HG03342 (cell line): ENCODE results near the gene C5orf15.
"Not testable (repeated sequence)": the region's sequence is repeated elsewhere in the genome, so short reads cannot be mapped to it uniquely, and the experiment has no call there.

Experiments
- ATAC-seq: cut with Tn5 transposase; IDR thresholded peaks from one replicate; pipeline ENCODE4 v1.9.1; 2021; ENCODE audit warnings: mild to moderate bottlenecking, moderate library complexity; ENCODE audit not compliant: unreplicated experiment

C5orf15 gene

GRCh38 chr5:133994297-133994989, 26.0 kb upstream of the C5orf15 start:
- no peak for ATAC-seq

GRCh38 chr5:133993185-133993936, 24.9 kb upstream of the C5orf15 start:
- no peak for ATAC-seq

GRCh38 chr5:133992429-133993155, 24.2 kb upstream of the C5orf15 start:
- ATAC-seq, result no peak

- no peak for ATAC-seq
Measured at GRCh38 chr5:133991171-133991910, 22.9 kb upstream of the C5orf15 start.

- no peak for ATAC-seq
Measured at GRCh38 chr5:133990396-133990795, 22.0 kb upstream of the C5orf15 start.

GRCh38 chr5:133985540-133986180, 17.2 kb upstream of the C5orf15 start:
- no peak for ATAC-seq

GRCh38 chr5:133983674-133984073, 15.2 kb upstream of the C5orf15 start:
- no peak for ATAC-seq

GRCh38 chr5:133981714-133982113, 13.3 kb upstream of the C5orf15 start:
- no peak for ATAC-seq

GRCh38 chr5:133980652-133981051, 12.2 kb upstream of the C5orf15 start:
- ATAC-seq, result no peak

GRCh38 chr5:133978943-133979342, 10.5 kb upstream of the C5orf15 start:
- ATAC-seq, result no peak

- ATAC-seq, result no peak
Measured at GRCh38 chr5:133977858-133978257, 9.4 kb upstream of the C5orf15 start.

GRCh38 chr5:133977161-133977787, 8.8 kb upstream of the C5orf15 start:
- ATAC-seq, result no peak

GRCh38 chr5:133975546-133975945, 7.1 kb upstream of the C5orf15 start:
- not testable (repeated sequence) for ATAC-seq

GRCh38 chr5:133974142-133974541, 5.7 kb upstream of the C5orf15 start:
- ATAC-seq, result no peak

- ATAC-seq, result no peak
Measured at GRCh38 chr5:133970325-133970909, 2.0 kb upstream of the C5orf15 start.

- ATAC-seq, result no peak
Measured at GRCh38 chr5:133969654-133970324, 1.4 kb upstream of the C5orf15 start.

GRCh38 chr5:133967698-133968203, 674 bp downstream of the C5orf15 start:
- peak; percentile 5 for ATAC-seq

GRCh38 chr5:133967124-133967523, 1.3 kb downstream of the C5orf15 start:
- no peak for ATAC-seq

GRCh38 chr5:133966090-133966489, 2.3 kb downstream of the C5orf15 start:
- no peak for ATAC-seq
